ENCODE measurements around the gene PDCD5.

DNA sequence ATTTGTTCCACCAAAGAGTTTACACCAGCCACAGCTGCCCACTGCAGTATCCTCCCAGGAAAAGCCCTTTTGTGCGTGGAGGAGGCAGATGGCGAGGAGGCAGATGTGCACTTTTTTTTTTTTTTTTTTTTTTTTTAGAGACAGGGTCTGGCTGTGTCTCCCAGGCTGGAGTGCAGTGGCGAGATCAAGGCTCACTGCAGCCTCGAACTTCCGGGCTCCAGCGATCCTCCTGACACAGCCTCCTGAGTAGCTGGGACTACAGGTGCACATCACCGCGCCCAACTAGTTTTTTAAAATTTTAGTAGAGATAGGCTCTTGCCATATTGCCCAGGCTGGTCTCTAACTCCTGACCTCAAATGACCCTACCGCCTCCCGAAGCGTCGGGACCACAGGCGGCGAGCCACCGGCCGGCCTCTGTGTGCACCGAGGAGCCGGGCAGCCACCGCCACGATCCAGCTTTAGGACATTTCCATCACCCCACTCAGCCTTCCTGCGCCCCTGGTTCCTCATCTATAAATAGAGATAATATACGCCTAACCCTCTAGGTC, 563 bp upstream of the PDCD5 start:
- TF ChIP-seq, protein P1, sequence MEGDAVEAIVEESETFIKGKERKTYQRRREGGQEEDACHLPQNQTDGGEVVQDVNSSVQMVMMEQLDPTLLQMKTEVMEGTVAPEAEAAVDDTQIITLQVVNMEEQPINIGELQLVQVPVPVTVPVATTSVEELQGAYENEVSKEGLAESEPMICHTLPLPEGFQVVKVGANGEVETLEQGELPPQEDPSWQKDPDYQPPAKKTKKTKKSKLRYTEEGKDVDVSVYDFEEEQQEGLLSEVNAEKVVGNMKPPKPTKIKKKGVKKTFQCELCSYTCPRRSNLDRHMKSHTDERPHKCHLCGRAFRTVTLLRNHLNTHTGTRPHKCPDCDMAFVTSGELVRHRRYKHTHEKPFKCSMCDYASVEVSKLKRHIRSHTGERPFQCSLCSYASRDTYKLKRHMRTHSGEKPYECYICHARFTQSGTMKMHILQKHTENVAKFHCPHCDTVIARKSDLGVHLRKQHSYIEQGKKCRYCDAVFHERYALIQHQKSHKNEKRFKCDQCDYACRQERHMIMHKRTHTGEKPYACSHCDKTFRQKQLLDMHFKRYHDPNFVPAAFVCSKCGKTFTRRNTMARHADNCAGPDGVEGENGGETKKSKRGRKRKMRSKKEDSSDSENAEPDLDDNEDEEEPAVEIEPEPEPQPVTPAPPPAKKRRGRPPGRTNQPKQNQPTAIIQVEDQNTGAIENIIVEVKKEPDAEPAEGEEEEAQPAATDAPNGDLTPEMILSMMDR (IDR thresholded peaks at IDR 0.05): no peak
- no peak for TF ChIP-seq POLR2A (IDR thresholded peaks at IDR 0.05)

Data from heart left ventricle (tissue), 13 donors.